Naive thymus-derived CD4-positive, alpha-beta T cell (primary cell): ENCODE results near the gene CAMK1G. TPM values are rescaled to one million over a fixed set of nuclear protein-coding genes. Genes with fewer than 3 reads are reported as not detected.

Source experiments
- ATAC-seq: fragments of 150-1000 bp; cut with Tn5 transposase; 2 replicates; pipeline ENCODE4 v1.10.0; 2021; ENCODE audit warnings: mild to moderate bottlenecking, moderate library complexity
- CTCF ChIA-PET: fragments of 350-600 bp; sonication (Branson Sonifier 250); formaldehyde crosslinking; loops from one replicate; lab custom pipeline; 2021; ENCODE audit warnings: antibody characterized with exemption; lab: Charles Lee
- POLR2A ChIA-PET: fragments of 350-600 bp; sonication (Branson Sonifier 250); formaldehyde crosslinking; loops from one replicate; lab custom pipeline; 2021; ENCODE audit warnings: antibody characterized with exemption, inconsistent platforms; lab: Charles Lee
- DNase-seq, 9 donors: peaks; one replicate each; pipeline versions ENCODE4 v3.0.0 to v3.0.0-alpha.2; 2020 to 2022; ENCODE audit warnings: mixed read lengths in 1 of 9
- H3K27ac ChIP-seq: one replicate; pipeline ENCODE4 v1.7.0; 2013; ENCODE audit warnings: mild to moderate bottlenecking, low read depth, low read length, moderate library complexity
- H3K27me3 ChIP-seq, 2 donors: one replicate each; pipeline ENCODE4 v1.7.0; 2013; ENCODE audit warnings: low read length in 2 of 2, mild to moderate bottlenecking in 2 of 2, moderate library complexity in 2 of 2; ENCODE audit not compliant: control insufficient read depth in 2 of 2, insufficient read depth in 2 of 2
- H3K36me3 ChIP-seq, 3 experiments: 1 replicate in 2 of 3; 2 replicates in 1 of 3; pipeline ENCODE4 v1.7.0; 2013; ENCODE audit warnings: low read length in 3 of 3, mild to moderate bottlenecking in 3 of 3, moderate library complexity in 1 of 3; ENCODE audit not compliant: insufficient read depth in 3 of 3, control insufficient read depth in 2 of 3
- H3K4me1 ChIP-seq, 2 donors: one replicate each; pipeline ENCODE4 v1.7.0; 2013; ENCODE audit warnings: low read length in 2 of 2, mild to moderate bottlenecking in 2 of 2, moderate library complexity in 1 of 2; ENCODE audit not compliant: control insufficient read depth in 2 of 2, insufficient read depth in 2 of 2
- H3K4me3 ChIP-seq: 2 replicates; pipeline ENCODE4 v1.7.0; 2013; ENCODE audit warnings: mild to moderate bottlenecking, low read length
- H3K9me3 ChIP-seq, 3 experiments: 1 replicate in 2 of 3; 2 replicates in 1 of 3; pipeline ENCODE4 v1.7.0; 2013; ENCODE audit warnings: low read length in 3 of 3; ENCODE audit not compliant: control insufficient read depth in 2 of 3
- H3K27ac Mint-ChIP-seq, 9 donors: one replicate each; pipeline ENCODE4 v1.8.0; 2020 to 2022; ENCODE audit warnings: mixed read lengths in 9 of 9, mild to moderate bottlenecking in 8 of 9, moderate library complexity in 5 of 9, inconsistent platforms in 2 of 9
- H3K27me3 Mint-ChIP-seq, 5 donors: one replicate each; pipeline ENCODE4 v1.8.0; 2021 to 2022; ENCODE audit warnings: mixed read lengths in 5 of 5, mild to moderate bottlenecking in 1 of 5
- H3K36me3 Mint-ChIP-seq, 5 donors: one replicate each; pipeline ENCODE4 v1.8.0; 2020 to 2022; ENCODE audit warnings: mixed read lengths in 5 of 5, mild to moderate bottlenecking in 3 of 5, inconsistent platforms in 1 of 5
- H3K4me1 Mint-ChIP-seq, 7 donors: one replicate each; pipeline ENCODE4 v1.8.0; 2020 to 2022; ENCODE audit warnings: mixed read lengths in 7 of 7, mild to moderate bottlenecking in 3 of 7, inconsistent platforms in 1 of 7
- H3K4me3 Mint-ChIP-seq, 10 donors: one replicate each; pipeline ENCODE4 v1.8.0; 2020 to 2022; ENCODE audit warnings: mild to moderate bottlenecking in 10 of 10, mixed read lengths in 10 of 10, moderate library complexity in 6 of 10, inconsistent platforms in 2 of 10
- H3K9me3 Mint-ChIP-seq, 11 donors: one replicate each; pipeline ENCODE4 v1.8.0; 2020 to 2022; ENCODE audit warnings: mixed read lengths in 11 of 11, mild to moderate bottlenecking in 4 of 11, inconsistent platforms in 1 of 11, moderate library complexity in 1 of 11
- intact Hi-C, 2 donors: fragments of 100-400 bp; cut with micrococcal nuclease; formaldehyde crosslinking; loops; one replicate each; pipeline ENCODE4 v1.15.1; 2023
- polyA plus RNA-seq, 2 donors: library from polyadenylated mRNA; unstranded; fragments of 300-500 nt; fragmentation: Illumina TruSeq; gene quantifications; one replicate each; pipeline ENCODE4 v1.2.3, GENCODE V29; 2021
- total RNA-seq, 6 experiments: library from RNA in 5 of 6; stranded (reverse) in 5 of 6; gene quantifications; 1 replicate in 5 of 6; 2 replicates in 1 of 6; pipeline ENCODE4 v1.2.3 and lab custom pipeline; 2021 to 2026

The CAMK1G gene
- total and polyA plus RNA-seq, 7 experiments from 2014 or later: not detected

GRCh38 chr1:209624558-209625549, 41.3 kb downstream of the CAMK1G start:
- Histone ChIP-seq H3K4me1 (no peaks in the 10 kb centered on the region), H3K4me3 (no peak overlapping the region), H3K27me3 (no peaks in the 10 kb centered on the region), H3K27ac (no peak overlapping the region), H3K9me3 (no peaks in the 10 kb centered on the region), H3K36me3 (no peaks in the 10 kb centered on the region)
- no peaks in the 10 kb centered on the region for H3K27me3 Mint-ChIP-seq
- intact Hi-C loops: no loop called here
- H3K27ac Mint-ChIP-seq: peak overlapping the region in 1 of 9 donors; percentile 54
- ChIA-PET CTCF (interaction anchor here (0.7 kb wide), 1 partner anchor 170 kb away, joined by 3 read pairs; no protein-coding TSS in a partner anchor), POLR2A (no interaction called here)
- H3K4me3 Mint-ChIP-seq: no peak overlapping the region
- H3K36me3 Mint-ChIP-seq: no peaks in the 10 kb centered on the region
- H3K9me3 Mint-ChIP-seq: no peaks in the 10 kb centered on the region
- DNase-seq: no peak
- ATAC-seq: no peak
- peaks cover 0 to 12% (median 3%) of the 10 kb centered on the region in 7 donors for H3K4me1 Mint-ChIP-seq

- H3K9me3 Mint-ChIP-seq: no peaks in the 10 kb centered on the region
- H3K27me3 Mint-ChIP-seq: no peaks in the 10 kb centered on the region
- H3K4me3 ChIP-seq: no peak overlapping the region
- intact Hi-C loops: loop anchor here in 1 of 2 donors (2.0 kb wide), 1 partner anchor 67 kb away; no protein-coding TSS in a partner anchor
- no peaks in the 10 kb centered on the region for H3K36me3 ChIP-seq
- no peaks in the 10 kb centered on the region for H3K36me3 Mint-ChIP-seq
- H3K9me3 ChIP-seq: no peaks in the 10 kb centered on the region
- ATAC-seq (no peak), DNase-seq (no peak)
- ChIA-PET CTCF (no interaction called here), POLR2A (no interaction called here)
- peaks cover 0 to 12% (median 3%) of the 10 kb centered on the region in 7 donors for H3K4me1 Mint-ChIP-seq
- no peak overlapping the region for H3K27ac ChIP-seq
- no peak overlapping the region for H3K4me3 Mint-ChIP-seq
- H3K4me1 ChIP-seq: no peaks in the 10 kb centered on the region
- no peak overlapping the region for H3K27ac Mint-ChIP-seq
- no peaks in the 10 kb centered on the region for H3K27me3 ChIP-seq
These were observed 42.3 kb downstream of the CAMK1G start for GRCh38 chr1:209625791-209626285.

DNA sequence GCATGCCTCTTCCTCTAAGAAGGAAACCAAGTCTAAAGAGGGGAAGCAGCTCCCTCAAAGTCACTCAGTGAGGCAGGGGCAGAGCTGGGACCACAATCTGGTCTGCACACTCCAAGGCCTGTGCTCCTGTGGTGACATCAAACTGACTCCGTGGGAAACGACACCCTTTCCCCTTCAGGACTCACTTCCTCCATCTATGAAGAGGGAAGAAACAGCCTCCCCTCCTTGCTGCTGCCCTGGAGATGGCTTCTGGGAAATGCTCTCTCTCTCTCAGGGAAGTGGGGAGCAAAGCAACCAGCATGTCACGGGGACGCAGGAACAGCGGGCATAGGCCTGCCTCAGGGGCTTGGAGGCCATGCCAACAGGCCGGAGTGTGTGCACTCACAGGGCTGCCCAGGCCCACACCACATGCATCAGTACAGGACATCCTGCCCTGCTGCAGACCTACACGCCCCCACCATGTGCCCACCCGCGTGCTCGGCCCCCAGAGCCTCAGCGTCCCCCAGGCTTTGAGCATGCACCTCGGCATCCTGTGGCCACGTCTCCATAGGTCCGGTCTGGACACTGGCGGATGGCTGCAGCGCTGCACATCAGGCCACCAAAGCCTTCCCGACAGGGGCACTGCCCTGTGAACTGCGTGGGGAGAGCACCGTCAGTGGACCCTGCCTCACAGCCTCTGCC, 43.0 kb downstream of the CAMK1G start:
- no peak overlapping the region for H3K4me3 Mint-ChIP-seq
- no peak overlapping the region for H3K27ac Mint-ChIP-seq
- H3K4me1 Mint-ChIP-seq: peaks cover 0 to 14% (median 3%) of the 10 kb centered on the region in 7 donors
- intact Hi-C loops: loop anchor here (1.0 to 2.0 kb wide), 5 partner anchors 24 to 121 kb away; no protein-coding TSS in a partner anchor
- no peak overlapping the region for H3K4me3 ChIP-seq
- no peaks in the 10 kb centered on the region for H3K36me3 ChIP-seq
- ATAC-seq: no peak
- no peaks in the 10 kb centered on the region for H3K27me3 Mint-ChIP-seq
- ChIA-PET CTCF (interaction anchor here (1.3 kb wide), 1 partner anchor 52 kb away, joined by 3 read pairs; no protein-coding TSS in a partner anchor), POLR2A (no interaction called here)
- no peak for DNase-seq
- no peak overlapping the region for H3K27ac ChIP-seq
- H3K27me3 ChIP-seq: no peaks in the 10 kb centered on the region
- no peaks in the 10 kb centered on the region for H3K4me1 ChIP-seq
- no peaks in the 10 kb centered on the region for H3K9me3 Mint-ChIP-seq
- H3K36me3 Mint-ChIP-seq: no peaks in the 10 kb centered on the region
- no peaks in the 10 kb centered on the region for H3K9me3 ChIP-seq

DNA sequence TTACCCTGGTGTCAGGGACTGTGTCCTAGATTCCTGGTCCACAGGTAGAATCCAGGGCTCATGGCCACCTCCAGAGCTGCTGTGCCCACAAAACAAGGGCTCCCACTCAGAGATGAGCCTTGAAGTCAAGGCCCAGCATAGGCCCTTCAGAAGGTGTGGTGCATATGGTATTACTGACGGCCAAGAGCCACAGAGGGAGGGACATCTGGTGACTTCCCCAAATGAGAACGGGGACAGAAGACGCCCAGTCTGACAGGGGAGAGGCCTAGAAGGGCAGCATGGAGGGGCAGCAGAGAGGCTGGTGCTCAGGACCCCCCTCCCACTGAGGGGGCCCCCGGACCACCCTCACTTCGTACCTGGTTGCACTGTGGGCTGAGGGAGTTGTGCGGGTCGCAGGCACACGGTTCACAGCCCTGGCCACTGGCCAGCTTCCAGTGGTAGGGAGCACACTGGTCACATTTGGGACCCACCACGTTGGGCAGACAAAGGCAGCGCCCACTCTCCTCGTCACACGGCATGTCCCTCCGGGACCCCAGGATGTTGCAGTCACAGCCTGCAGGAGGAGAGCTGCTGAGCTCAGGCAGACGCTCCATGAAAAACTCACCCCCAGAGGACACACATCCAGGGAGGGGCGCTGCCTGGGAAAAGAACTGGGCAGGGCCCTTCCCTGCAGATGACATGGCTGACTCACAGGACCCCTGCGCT, 43.7 kb downstream of the CAMK1G start:
- ChIA-PET CTCF (interaction anchor here (0.9 to 1.3 kb wide), 2 partner anchors 37 to 52 kb away, joined by 3 to 4 read pairs; no protein-coding TSS in a partner anchor), POLR2A (no interaction called here)
- Mint-ChIP-seq H3K4me3 (no peak overlapping the region), H3K36me3 (no peaks in the 10 kb centered on the region), H3K27me3 (no peaks in the 10 kb centered on the region), H3K27ac (peak overlapping the region in 1 of 9 donors; percentile 76), H3K4me1 (peaks cover 0 to 14% (median 3%) of the 10 kb centered on the region in 7 donors), H3K9me3 (no peaks in the 10 kb centered on the region)
- H3K27ac ChIP-seq: no peak overlapping the region
- H3K4me3 ChIP-seq: no peak overlapping the region
- no peaks in the 10 kb centered on the region for H3K9me3 ChIP-seq
- intact Hi-C loops: loop anchor here (1.0 to 2.0 kb wide), 5 partner anchors 25 to 120 kb away; no protein-coding TSS in a partner anchor
- no peak for DNase-seq
- no peaks in the 10 kb centered on the region for H3K27me3 ChIP-seq
- H3K4me1 ChIP-seq: no peaks in the 10 kb centered on the region
- peak; percentile 73 for ATAC-seq
- no peaks in the 10 kb centered on the region for H3K36me3 ChIP-seq

DNA sequence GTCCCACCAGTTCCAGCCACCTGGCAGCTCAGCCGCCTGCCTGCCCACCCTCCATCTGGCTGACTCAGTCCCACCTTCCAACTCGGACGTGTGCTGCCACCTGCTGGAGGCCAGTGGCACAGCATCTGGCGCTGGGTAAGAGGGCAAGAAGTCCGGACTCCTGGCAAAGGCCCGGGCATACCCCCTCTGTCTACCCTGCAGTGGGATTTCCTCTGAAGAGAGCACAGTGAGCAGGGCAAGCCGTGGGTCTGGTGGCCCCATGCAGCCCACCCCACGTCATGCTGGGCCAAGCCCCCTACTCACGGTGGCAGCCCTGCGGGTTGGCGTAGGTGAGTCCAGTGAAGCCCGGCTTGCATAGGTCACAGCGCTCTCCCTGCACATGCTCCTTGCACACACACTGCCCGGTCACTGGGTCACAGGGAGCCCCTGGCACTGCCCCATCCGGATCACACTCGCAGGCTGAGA, 44.2 kb downstream of the CAMK1G start:
- Mint-ChIP-seq H3K36me3 (no peaks in the 10 kb centered on the region), H3K9me3 (no peaks in the 10 kb centered on the region), H3K4me1 (peaks cover 0 to 14% (median 3%) of the 10 kb centered on the region in 7 donors), H3K4me3 (no peak overlapping the region), H3K27ac (no peak overlapping the region), H3K27me3 (no peaks in the 10 kb centered on the region)
- intact Hi-C loops: loop anchor here (1.0 to 2.0 kb wide), 6 partner anchors 25 to 120 kb away; no protein-coding TSS in a partner anchor
- POLR2A ChIA-PET: no interaction called here
- H3K36me3 ChIP-seq: no peaks in the 10 kb centered on the region
- H3K4me1 ChIP-seq: no peaks in the 10 kb centered on the region
- ATAC-seq (peak; percentile 79), DNase-seq (peak; percentile 29 to 85 (median 61))
- no peak overlapping the region for H3K27ac ChIP-seq
- H3K9me3 ChIP-seq: no peaks in the 10 kb centered on the region
- CTCF ChIA-PET: interaction anchor here (0.9 to 1.3 kb wide), 2 partner anchors 38 to 53 kb away, joined by 3 to 4 read pairs; no protein-coding TSS in a partner anchor
- H3K27me3 ChIP-seq: no peaks in the 10 kb centered on the region
- H3K4me3 ChIP-seq: no peak overlapping the region
